GM12864 (cell line): ENCODE data around the gene SIX2.
"Not testable (repeated sequence)": the region's sequence is repeated elsewhere in the genome, so short reads cannot be mapped to it uniquely, and the experiment has no call there.

Experiments
- DNase-seq: peaks from one replicate; pipeline ENCODE4 v3.0.0-alpha.2; 2011; ENCODE audit warnings: low read depth
- H3K4me3 ChIP-seq: 2 replicates; pipeline ENCODE4 v1.5.1; 2011; ENCODE audit warnings: mild to moderate bottlenecking, low read depth, low read length, control low read depth
- TF ChIP-seq, protein P1 (sequence below): IDR thresholded peaks from 2 replicates; pipeline ENCODE4 v1.5.1; 2011; ENCODE audit warnings: low read depth, mild to moderate bottlenecking, moderate library complexity, low read length, control low read depth, inconsistent platforms; ENCODE audit errors: missing control alignments

SIX2 gene

DNA sequence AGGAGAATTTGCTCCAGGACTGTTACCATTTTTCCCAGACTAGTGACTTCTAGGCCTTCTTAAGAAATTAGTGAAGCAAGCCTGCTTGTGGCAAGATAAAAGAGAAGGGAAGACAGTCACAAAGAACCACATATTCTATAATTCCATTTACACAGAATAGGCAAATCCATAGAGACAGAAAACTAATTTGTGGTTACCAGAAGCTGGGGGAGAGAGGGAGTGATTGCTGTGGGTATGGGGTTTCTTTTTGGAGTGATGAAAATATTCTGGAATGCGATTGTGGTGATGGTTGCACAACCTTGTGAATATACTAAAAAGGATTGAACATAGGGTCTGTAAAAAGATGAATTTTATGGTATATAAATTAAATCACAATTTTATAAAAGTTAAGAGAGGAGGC, 37.5 kb upstream of the SIX2 start:
- no peak for DNase-seq
- TF ChIP-seq, protein P1, sequence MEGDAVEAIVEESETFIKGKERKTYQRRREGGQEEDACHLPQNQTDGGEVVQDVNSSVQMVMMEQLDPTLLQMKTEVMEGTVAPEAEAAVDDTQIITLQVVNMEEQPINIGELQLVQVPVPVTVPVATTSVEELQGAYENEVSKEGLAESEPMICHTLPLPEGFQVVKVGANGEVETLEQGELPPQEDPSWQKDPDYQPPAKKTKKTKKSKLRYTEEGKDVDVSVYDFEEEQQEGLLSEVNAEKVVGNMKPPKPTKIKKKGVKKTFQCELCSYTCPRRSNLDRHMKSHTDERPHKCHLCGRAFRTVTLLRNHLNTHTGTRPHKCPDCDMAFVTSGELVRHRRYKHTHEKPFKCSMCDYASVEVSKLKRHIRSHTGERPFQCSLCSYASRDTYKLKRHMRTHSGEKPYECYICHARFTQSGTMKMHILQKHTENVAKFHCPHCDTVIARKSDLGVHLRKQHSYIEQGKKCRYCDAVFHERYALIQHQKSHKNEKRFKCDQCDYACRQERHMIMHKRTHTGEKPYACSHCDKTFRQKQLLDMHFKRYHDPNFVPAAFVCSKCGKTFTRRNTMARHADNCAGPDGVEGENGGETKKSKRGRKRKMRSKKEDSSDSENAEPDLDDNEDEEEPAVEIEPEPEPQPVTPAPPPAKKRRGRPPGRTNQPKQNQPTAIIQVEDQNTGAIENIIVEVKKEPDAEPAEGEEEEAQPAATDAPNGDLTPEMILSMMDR: no peak
- no peak overlapping the region for H3K4me3 ChIP-seq

GRCh38 chr2:45045706-45046105, 36.5 kb upstream of the SIX2 start:
- DNase-seq: no peak
- H3K4me3 ChIP-seq: no peak overlapping the region
- TF ChIP-seq, protein P1: no peak

DNA sequence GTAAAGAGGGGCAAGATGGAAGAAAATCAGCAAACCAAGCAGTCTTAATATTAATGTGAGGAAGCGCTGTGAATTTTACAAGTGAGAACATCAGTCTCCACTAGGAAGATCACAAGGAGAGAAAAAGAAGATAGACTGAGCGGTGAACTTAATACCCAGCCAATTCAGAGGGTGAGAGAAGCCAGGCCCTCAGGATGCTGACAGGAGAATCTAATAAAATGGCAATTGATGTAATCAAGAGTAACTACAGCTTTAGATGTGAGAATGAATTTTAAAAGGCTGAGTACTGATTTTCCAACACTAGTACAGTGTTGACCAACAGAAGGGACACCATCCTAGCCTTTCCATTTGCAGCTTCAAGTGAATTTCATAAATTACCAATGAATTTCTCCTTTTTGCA, 35.7 kb upstream of the SIX2 start:
- TF ChIP-seq, protein P1: no peak
- DNase-seq: no peak
- H3K4me3 ChIP-seq: no peak overlapping the region

GRCh38 chr2:45043174-45043573, 33.9 kb upstream of the SIX2 start:
- no peak for DNase-seq
- TF ChIP-seq, protein P1: no peak
- H3K4me3 ChIP-seq: no peak overlapping the region

- DNase-seq: no peak
- no peak overlapping the region for H3K4me3 ChIP-seq
- TF ChIP-seq, protein P1: no peak
These were observed 33.1 kb upstream of the SIX2 start for GRCh38 chr2:45042401-45042800.

GRCh38 chr2:45040786-45041185, 31.5 kb upstream of the SIX2 start:
- no peak for DNase-seq

DNA sequence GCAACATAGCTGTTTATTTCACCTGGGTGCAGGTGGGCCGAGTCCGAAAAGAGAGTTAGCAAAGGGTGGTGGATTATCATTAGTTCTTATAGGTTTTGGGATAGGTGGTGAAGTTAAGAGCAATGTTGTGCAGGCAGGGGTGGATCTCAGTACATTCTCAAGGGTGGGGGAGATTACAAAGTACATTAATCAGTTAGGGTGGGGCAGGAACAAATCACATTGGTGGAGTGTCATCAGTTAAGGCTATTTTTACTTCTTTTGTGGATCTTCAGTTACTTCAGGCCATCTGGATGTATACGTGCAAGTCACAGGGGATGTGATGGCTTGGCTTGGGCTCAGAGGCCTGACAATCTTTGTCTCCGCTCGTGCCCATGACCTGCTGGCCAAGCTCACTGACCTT, 30.6 kb upstream of the SIX2 start:
- DNase-seq, H3K4me3 ChIP-seq: not testable (repeated sequence)

More at GRCh38 chr2:45040786-45041185, 31.5 kb upstream of the SIX2 start:
- H3K4me3 ChIP-seq: no peak overlapping the region
- TF ChIP-seq, protein P1: no peak

GRCh38 chr2:45038861-45039260, 29.6 kb upstream of the SIX2 start:
- H3K4me3 ChIP-seq, DNase-seq: not testable (repeated sequence)
